AG10803 (cell line): ENCODE data around the gene PTK7.
A peak's percentile ranks its signal among the peaks of the same experiment; 100 is the strongest.

Experiments used
- DNase-seq: peaks from one replicate; pipeline ENCODE4 v3.0.0; 2010; ENCODE audit warnings: low read depth
- H3K4me3 ChIP-seq: 2 replicates; pipeline ENCODE4 v1.5.1; 2011; ENCODE audit warnings: mild to moderate bottlenecking, low read length, control low read depth
- CTCF ChIP-seq: conservative IDR thresholded peaks from 2 replicates; pipeline ENCODE4 v1.5.1; 2011; ENCODE audit warnings: mild to moderate bottlenecking, low read length, control low read depth, inconsistent platforms

Gene PTK7

GRCh38 chr6:43170931-43171706 lies 95.0 kb downstream of the PTK7 start, which contains the start of gene SRF:
Gene SRF, plus strand, starts transcription at chr6:43171269. Its CDS starts 388 bp downstream, at chr6:43171657.
- peak; percentile 31 for TF ChIP-seq CTCF
- peak within 1 kb of the TSS; percentile 98 for H3K4me3 ChIP-seq
- DNase-seq, result peak; percentile 99

GRCh38 chr6:43171707-43172103 lies 95.6 kb downstream of the PTK7 start:
- peak overlapping the region; percentile 98 for H3K4me3 ChIP-seq
- no peak for DNase-seq
- no peak for TF ChIP-seq CTCF

- DNase-seq, result no peak
- TF ChIP-seq CTCF, result no peak
- H3K4me3 ChIP-seq, result peak overlapping the region; percentile 98
Measured at GRCh38 chr6:43172104-43173007, 96.2 kb downstream of the PTK7 start.

GRCh38 chr6:43173591-43174262 lies 97.6 kb downstream of the PTK7 start:
- H3K4me3 ChIP-seq, result peak overlapping the region; percentile 98
- no peak for TF ChIP-seq CTCF

GRCh38 chr6:43174263-43175112 lies 98.4 kb downstream of the PTK7 start:
- H3K4me3 ChIP-seq, result peak overlapping the region; percentile 98

More at GRCh38 chr6:43173591-43174262, 97.6 kb downstream of the PTK7 start:
- no peak for DNase-seq

More at GRCh38 chr6:43174263-43175112, 98.4 kb downstream of the PTK7 start:
- DNase-seq, result peak; percentile 99
- TF ChIP-seq CTCF, result 0 out of 2 replicates have a peak, but pooled peaks have one; percentile 5
